ENCODE data around the gene FBN1.

FBN1 gene

DNA sequence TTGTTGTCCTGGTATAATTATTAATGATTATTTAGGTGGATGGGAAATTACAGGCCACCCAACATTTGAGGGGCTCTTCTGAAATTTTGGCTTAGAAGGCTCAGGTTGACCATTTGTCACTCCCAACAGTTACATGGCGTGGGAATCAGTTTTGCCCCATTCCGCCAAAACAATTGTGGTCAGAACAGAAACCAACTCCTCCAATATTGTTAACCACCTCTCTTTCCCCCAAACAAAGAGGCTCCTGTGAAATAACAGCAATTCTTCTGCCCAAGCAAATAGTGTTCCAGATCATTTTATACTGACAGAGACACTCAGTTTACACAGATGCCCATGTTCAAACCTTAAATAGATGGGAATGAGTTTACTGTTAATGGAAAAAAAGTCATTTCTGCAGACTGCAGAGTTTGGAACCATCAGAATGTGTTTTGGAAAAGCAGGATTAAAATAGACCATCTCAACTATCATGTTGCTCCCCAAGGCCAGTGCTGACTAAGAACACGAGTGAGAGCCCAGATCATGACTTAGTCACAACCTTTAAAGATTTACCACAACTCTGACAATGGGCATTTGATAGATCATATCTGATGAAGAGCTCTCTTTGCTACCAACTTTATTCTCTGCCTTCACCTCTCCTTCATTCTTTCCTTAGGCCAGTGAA, 212.2 kb downstream of the FBN1 start:
- H3K9me3 ChIP-seq (ENCODE audit: control insufficient read depth, low read length) = no peaks in the 10 kb centered on the region
- no peak overlapping the region for H3K4me2 ChIP-seq (ENCODE audit: low read length)
- H3K36me3 ChIP-seq (ENCODE audit: control insufficient read depth, insufficient read depth, low read length) = no peaks in the 10 kb centered on the region
- no peak overlapping the region for H3K27ac ChIP-seq
- no peak for TF ChIP-seq CTCF (IDR thresholded peaks at IDR 0.05)
- H3K27me3 ChIP-seq (ENCODE audit: control insufficient read depth, insufficient read depth, low read length) = no peaks in the 10 kb centered on the region
- H3K4me3 ChIP-seq (ENCODE audit: low read depth, low read length) = no peak overlapping the region
- H3K9ac ChIP-seq = no peak overlapping the region
- H3K79me2 ChIP-seq = no peaks in the 10 kb centered on the region
- H3K4me1 ChIP-seq = no peaks in the 10 kb centered on the region
- no peak overlapping the region for H2AFZ ChIP-seq

GRCh38 chr15:48432688-48433087, 212.8 kb downstream of the FBN1 start:
- H3K4me3 ChIP-seq (ENCODE audit: low read depth, low read length) = no peak overlapping the region
- no peaks in the 10 kb centered on the region for H3K36me3 ChIP-seq (ENCODE audit: control insufficient read depth, insufficient read depth, low read length)
- no peaks in the 10 kb centered on the region for H3K27me3 ChIP-seq (ENCODE audit: control insufficient read depth, insufficient read depth, low read length)
- no peak overlapping the region for H3K27ac ChIP-seq
- H3K9me3 ChIP-seq (ENCODE audit: control insufficient read depth, low read length) = no peaks in the 10 kb centered on the region
- TF ChIP-seq CTCF (IDR thresholded peaks at IDR 0.05) = no peak
- no peaks in the 10 kb centered on the region for H3K79me2 ChIP-seq
- no peak overlapping the region for H2AFZ ChIP-seq
- H3K4me1 ChIP-seq = no peaks in the 10 kb centered on the region
- no peak overlapping the region for H3K4me2 ChIP-seq (ENCODE audit: low read length)
- no peak overlapping the region for H3K9ac ChIP-seq

GRCh38 chr15:48427960-48428547, 217.5 kb downstream of the FBN1 start:
- no peak for TF ChIP-seq CTCF (IDR thresholded peaks at IDR 0.05)
- Histone ChIP-seq H3K4me3 (ENCODE audit: low read depth, low read length) (no peak overlapping the region), H3K36me3 (ENCODE audit: control insufficient read depth, insufficient read depth, low read length) (no peaks in the 10 kb centered on the region), H3K9me3 (ENCODE audit: control insufficient read depth, low read length) (no peaks in the 10 kb centered on the region), H3K4me2 (ENCODE audit: low read length) (no peak overlapping the region), H3K79me2 (no peaks in the 10 kb centered on the region), H2AFZ (no peak overlapping the region), H3K4me1 (no peaks in the 10 kb centered on the region), H3K27me3 (ENCODE audit: control insufficient read depth, insufficient read depth, low read length) (no peaks in the 10 kb centered on the region), H3K27ac (no peak overlapping the region), H3K9ac (no peak overlapping the region)

DNA sequence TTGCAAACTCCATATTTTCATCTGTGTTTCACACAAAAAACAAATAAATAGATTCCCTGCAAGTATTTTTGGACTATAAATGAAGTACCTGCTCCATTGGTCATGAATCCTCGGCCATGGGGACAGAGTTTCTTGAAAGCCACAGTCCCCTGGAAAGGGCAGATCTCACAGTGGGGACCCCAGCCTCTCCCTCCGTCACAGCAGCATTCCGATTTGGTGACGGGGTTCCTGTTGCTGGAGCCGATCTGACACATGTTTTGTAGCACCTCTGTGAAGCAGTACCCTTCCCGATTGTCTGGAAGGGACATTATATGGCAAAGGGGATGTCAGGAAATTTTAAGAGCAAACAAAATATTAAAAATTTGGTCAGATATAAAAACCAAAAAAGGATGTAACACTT, 218.0 kb downstream of the FBN1 start:
- H3K27me3 ChIP-seq (ENCODE audit: control insufficient read depth, insufficient read depth, low read length) = no peaks in the 10 kb centered on the region
- H3K27ac ChIP-seq = no peak overlapping the region

More for the DNA sequence above, 218.0 kb downstream of the FBN1 start:
- Histone ChIP-seq H3K79me2 (no peaks in the 10 kb centered on the region), H3K4me2 (ENCODE audit: low read length) (no peak overlapping the region), H3K4me3 (ENCODE audit: low read depth, low read length) (no peak overlapping the region), H2AFZ (no peak overlapping the region), H3K9me3 (ENCODE audit: control insufficient read depth, low read length) (no peaks in the 10 kb centered on the region), H3K36me3 (ENCODE audit: control insufficient read depth, insufficient read depth, low read length) (no peaks in the 10 kb centered on the region), H3K4me1 (no peaks in the 10 kb centered on the region), H3K9ac (no peak overlapping the region)
- TF ChIP-seq CTCF (IDR thresholded peaks at IDR 0.05) = no peak

Measured in parathyroid adenoma (tissue), 2 donors.